HG02571 (cell line): ENCODE results near the gene HNF4A.

ENCODE experiments used
- ATAC-seq: cut with Tn5 transposase; IDR thresholded peaks from one replicate; pipeline ENCODE4 v1.9.1; 2021; ENCODE audit warnings: mild to moderate bottlenecking, moderate library complexity; ENCODE audit not compliant: unreplicated experiment

Gene HNF4A

GRCh38 chr20:44423480-44423879 lies 68.0 kb downstream of the HNF4A start:
- no peak for ATAC-seq

GRCh38 chr20:44424039-44424495 lies 68.6 kb downstream of the HNF4A start:
- no peak for ATAC-seq

- no peak for ATAC-seq
Observed at GRCh38 chr20:44425923-44426322, 70.4 kb downstream of the HNF4A start.

GRCh38 chr20:44426879-44427790 lies 71.6 kb downstream of the HNF4A start:
- ATAC-seq, result no peak

GRCh38 chr20:44427804-44428173 lies 72.3 kb downstream of the HNF4A start:
- no peak for ATAC-seq

- no peak for ATAC-seq
Observed at GRCh38 chr20:44428174-44429016, 72.9 kb downstream of the HNF4A start.

GRCh38 chr20:44429017-44429339 lies 73.5 kb downstream of the HNF4A start:
- no peak for ATAC-seq

- no peak for ATAC-seq
Observed at GRCh38 chr20:44429419-44430269, 74.1 kb downstream of the HNF4A start.

- no peak for ATAC-seq
Observed at GRCh38 chr20:44430270-44431065, 75.0 kb downstream of the HNF4A start.

GRCh38 chr20:44431118-44431501 lies 75.6 kb downstream of the HNF4A start:
- no peak for ATAC-seq

GRCh38 chr20:44431502-44432234 lies 76.2 kb downstream of the HNF4A start:
- no peak for ATAC-seq

GRCh38 chr20:44432618-44433577 lies 77.4 kb downstream of the HNF4A start:
- no peak for ATAC-seq

GRCh38 chr20:44433751-44434538 lies 78.4 kb downstream of the HNF4A start:
- ATAC-seq, result no peak

GRCh38 chr20:44435630-44436335 lies 80.3 kb downstream of the HNF4A start:
- ATAC-seq, result no peak

- no peak for ATAC-seq
Observed at GRCh38 chr20:44436393-44436792, 80.9 kb downstream of the HNF4A start.

- no peak for ATAC-seq
Observed at GRCh38 chr20:44437497-44437896, 82.0 kb downstream of the HNF4A start.

- ATAC-seq, result no peak
Observed at GRCh38 chr20:44438782-44439181, 83.3 kb downstream of the HNF4A start.
